Activated CD4-positive, alpha-beta T cell treated with anti-CD3 and anti-CD28 coated beads for 36 hours (primary cell): Measurements from ENCODE around the gene HEPACAM. TPM values are rescaled to one million over a fixed set of nuclear protein-coding genes. Genes with fewer than 3 reads are reported as not detected.

Experiments
- ATAC-seq: fragments of 200-7000 bp; cut with Tn5 transposase; one replicate; pipeline ENCODE4 v1.10.0; 2021; ENCODE audit warnings: mild to moderate bottlenecking, moderate library complexity
- CTCF ChIA-PET: fragments of 350-600 bp; sonication (Branson Sonifier 250); formaldehyde crosslinking; loops from one replicate; lab custom pipeline; 2021; ENCODE audit warnings: antibody characterized with exemption; lab: Charles Lee
- POLR2A ChIA-PET: fragments of 350-600 bp; sonication (Branson Sonifier 250); formaldehyde crosslinking; loops from one replicate; lab custom pipeline; 2021; ENCODE audit warnings: antibody characterized with exemption, inconsistent platforms; lab: Charles Lee
- DNase-seq: peaks from one replicate; pipeline ENCODE4 v3.0.0-alpha.2; 2020
- H3K27ac Mint-ChIP-seq: one replicate; pipeline ENCODE4 v1.8.0; 2021; ENCODE audit warnings: mixed read lengths
- H3K27me3 Mint-ChIP-seq: one replicate; pipeline ENCODE4 v1.8.0; 2021; ENCODE audit warnings: mixed read lengths
- H3K36me3 Mint-ChIP-seq: one replicate; pipeline ENCODE4 v1.8.0; 2021; ENCODE audit warnings: low read depth, mixed read lengths
- H3K4me1 Mint-ChIP-seq: one replicate; pipeline ENCODE4 v1.8.0; 2021; ENCODE audit warnings: mixed read lengths
- H3K4me3 Mint-ChIP-seq: one replicate; pipeline ENCODE4 v1.8.0; 2021; ENCODE audit warnings: mild to moderate bottlenecking, moderate library complexity, mixed read lengths
- H3K9me3 Mint-ChIP-seq: one replicate; pipeline ENCODE4 v1.8.0; 2021; ENCODE audit warnings: low read depth, mixed read lengths
- intact Hi-C, 2 experiments: fragments of 100-400 bp; cut with DNase I in 1 of 2; cut with micrococcal nuclease in 1 of 2; formaldehyde crosslinking; loops; one replicate each; pipeline versions ENCODE4 v1.14.2 to v1.15.1; 2022 to 2024; cut with DNase I, micrococcal nuclease
- total RNA-seq, 2 experiments: library from RNA; stranded (reverse); gene quantifications; one replicate each; pipeline ENCODE4 v1.2.3, GENCODE V29; 2021

The HEPACAM gene
- total RNA-seq, 2 experiments from 2014 or later = not detected

DNA sequence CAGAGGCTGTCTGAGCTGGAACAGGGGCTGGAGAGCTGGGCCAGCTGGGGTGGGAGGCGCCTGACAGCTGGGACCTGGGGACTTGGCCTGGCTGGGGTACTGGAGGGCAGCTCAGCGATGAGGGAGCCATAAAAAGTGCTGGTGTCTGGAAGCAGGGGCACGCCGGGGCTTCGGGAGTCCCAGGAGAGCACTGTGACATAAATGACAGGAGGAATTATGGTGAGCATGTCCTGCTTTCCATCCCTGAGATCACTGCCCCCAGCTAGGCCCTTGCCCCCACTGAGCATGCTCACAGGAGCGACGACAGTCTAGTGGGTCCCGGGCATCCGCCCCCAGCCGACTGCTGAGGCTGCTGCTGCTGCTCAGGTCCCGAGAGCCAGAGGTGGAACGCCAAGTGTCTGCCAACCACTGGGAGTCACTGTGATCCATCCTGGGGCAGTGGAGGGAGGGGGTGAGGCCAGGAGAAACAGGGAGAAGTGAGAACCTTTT lies 44.4 kb downstream of the HEPACAM start:
- ChIA-PET CTCF (interaction anchor here (2.1 kb wide), 1 partner anchor 25 kb away, joined by 12 read pairs; no protein-coding TSS in a partner anchor), POLR2A (no interaction called here)
- H3K36me3 Mint-ChIP-seq = no peaks in the 10 kb centered on the region
- no peaks in the 10 kb centered on the region for H3K27me3 Mint-ChIP-seq
- no peak overlapping the region for H3K4me3 Mint-ChIP-seq
- H3K27ac Mint-ChIP-seq = no peak overlapping the region
- H3K4me1 Mint-ChIP-seq = no peaks in the 10 kb centered on the region
- H3K9me3 Mint-ChIP-seq = no peaks in the 10 kb centered on the region
- no peak for DNase-seq
- intact Hi-C loops = no loop called here
- ATAC-seq = no peak

DNA sequence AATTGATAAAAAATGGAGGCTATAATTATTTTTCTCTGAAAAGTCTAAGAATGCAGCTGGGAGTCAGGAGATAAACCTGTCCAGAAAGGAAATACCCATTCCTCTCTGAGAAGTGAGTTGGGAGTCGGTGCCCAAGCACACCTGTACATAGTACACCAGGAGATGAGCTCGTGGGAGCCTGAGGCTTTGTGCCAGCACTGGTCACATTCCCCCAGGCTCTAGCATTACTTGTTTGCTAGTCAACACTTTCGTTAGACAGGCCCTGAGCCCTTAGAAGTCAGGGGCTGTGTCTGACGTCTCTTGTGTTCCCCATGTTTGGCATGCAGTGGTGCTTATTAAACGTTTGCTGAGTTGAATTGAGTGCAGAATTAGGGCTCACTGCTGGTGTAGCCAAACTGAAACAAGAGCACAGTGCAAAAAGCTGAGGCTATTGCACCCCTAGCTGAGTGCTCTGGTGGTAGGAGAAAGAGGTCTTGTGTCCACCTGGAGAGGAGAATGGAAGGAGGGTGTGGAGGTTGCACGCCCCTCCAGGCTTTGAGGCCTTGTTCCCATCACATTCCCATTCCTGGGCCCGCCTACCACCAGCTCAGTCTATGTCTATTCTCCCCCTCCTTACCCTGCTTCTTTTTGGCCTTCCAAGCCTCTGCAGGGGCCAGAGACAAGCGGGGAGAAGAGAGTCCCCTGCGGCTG lies 45.0 kb downstream of the HEPACAM start:
- ATAC-seq (no peak), DNase-seq (no peak)
- no peak overlapping the region for H3K4me3 Mint-ChIP-seq
- intact Hi-C loops = no loop called here
- H3K4me1 Mint-ChIP-seq = no peaks in the 10 kb centered on the region
- no peaks in the 10 kb centered on the region for H3K36me3 Mint-ChIP-seq
- H3K9me3 Mint-ChIP-seq = no peaks in the 10 kb centered on the region
- no peak overlapping the region for H3K27ac Mint-ChIP-seq
- CTCF ChIA-PET = interaction anchor here (0.6 to 2.1 kb wide), 2 partner anchors 21 to 25 kb away, joined by 3 to 12 read pairs; no protein-coding TSS in a partner anchor
- H3K27me3 Mint-ChIP-seq = peaks cover 3% of the 10 kb centered on the region
- POLR2A ChIA-PET = no interaction called here

DNA sequence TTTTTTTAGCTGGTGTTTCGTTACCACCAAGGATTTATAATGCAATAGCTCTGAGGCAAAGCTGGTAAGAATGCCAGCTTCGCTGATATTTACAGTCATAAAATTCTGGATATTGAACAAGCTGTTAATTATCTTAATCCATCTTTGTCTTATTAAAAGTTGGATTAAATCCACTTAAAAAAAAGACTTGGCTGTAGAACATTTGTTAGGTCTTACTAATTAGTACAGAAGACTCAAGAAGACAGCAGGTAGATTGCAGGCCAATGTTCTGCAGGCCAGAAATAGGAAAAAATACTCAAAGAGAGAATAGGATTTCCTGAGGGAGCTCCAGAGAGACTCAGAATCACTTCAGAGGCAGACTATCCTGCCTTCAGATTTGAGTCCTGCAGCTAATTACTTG lies 45.7 kb downstream of the HEPACAM start:
- no peaks in the 10 kb centered on the region for H3K4me1 Mint-ChIP-seq
- H3K36me3 Mint-ChIP-seq = no peaks in the 10 kb centered on the region
- ATAC-seq = no peak
- no peak overlapping the region for H3K27ac Mint-ChIP-seq
- DNase-seq = no peak
- no peaks in the 10 kb centered on the region for H3K9me3 Mint-ChIP-seq
- CTCF ChIA-PET = interaction anchor here (1.2 to 2.1 kb wide), 2 partner anchors 24 to 221 kb away, joined by 4 to 12 read pairs; no protein-coding TSS in a partner anchor
- POLR2A ChIA-PET = no interaction called here
- intact Hi-C loops = no loop called here
- no peak overlapping the region for H3K4me3 Mint-ChIP-seq
- H3K27me3 Mint-ChIP-seq = peaks cover 3% of the 10 kb centered on the region

DNA sequence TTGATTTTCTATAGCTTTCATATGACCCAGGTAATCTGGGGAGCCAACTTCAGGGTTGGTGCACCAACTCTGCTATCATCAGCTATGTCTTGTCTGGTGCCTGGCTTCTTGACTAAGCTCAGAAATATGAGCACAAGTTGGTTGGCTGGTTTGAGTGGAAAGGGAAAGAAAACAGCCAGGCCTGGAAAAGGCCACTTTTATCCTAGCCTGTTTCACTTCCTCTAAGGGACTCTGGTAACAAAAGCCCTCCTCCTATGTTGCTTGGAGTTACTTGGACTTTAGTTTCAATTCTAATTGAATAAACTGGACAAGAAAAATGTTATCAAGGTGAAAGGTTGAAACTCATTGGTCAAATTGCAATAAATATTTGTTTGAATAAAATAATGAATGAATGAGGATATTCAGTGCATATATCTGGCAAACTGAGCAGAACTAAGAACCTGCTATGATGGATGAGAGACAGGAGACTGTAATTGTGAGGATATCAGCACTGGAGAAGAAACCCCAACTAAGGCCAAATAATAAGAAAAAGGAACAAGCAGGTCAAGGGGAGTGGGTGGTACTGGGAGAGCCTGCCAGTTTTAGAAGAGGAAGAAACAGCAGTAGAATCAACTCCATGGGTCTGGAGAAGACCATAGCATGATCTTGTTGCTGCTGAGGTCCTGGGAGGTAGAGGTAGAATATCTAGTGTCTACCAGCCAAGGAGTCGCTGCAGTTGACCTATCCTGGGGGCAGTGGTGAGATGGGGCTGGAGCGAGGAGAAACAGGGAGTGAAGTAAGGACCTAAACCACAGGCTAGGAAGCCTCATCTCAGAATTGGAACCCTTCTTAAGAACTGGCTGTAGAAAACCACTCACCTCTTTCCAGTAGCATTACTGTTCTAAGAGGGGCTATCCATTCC lies 46.4 kb downstream of the HEPACAM start:
- Mint-ChIP-seq H3K27me3 (peaks cover 3% of the 10 kb centered on the region), H3K4me3 (no peak overlapping the region), H3K36me3 (no peaks in the 10 kb centered on the region), H3K4me1 (no peaks in the 10 kb centered on the region), H3K27ac (no peak overlapping the region), H3K9me3 (no peaks in the 10 kb centered on the region)
- ChIA-PET CTCF (interaction anchor here (0.7 to 1.2 kb wide), 4 partner anchors 11 to 221 kb away, joined by 3 to 6 read pairs (median 4); no protein-coding TSS in a partner anchor), POLR2A (interaction anchor here (0.7 kb wide), 1 partner anchor 1051 kb away, joined by 3 read pairs; no protein-coding TSS in a partner anchor)
- ATAC-seq = no peak
- no peak for DNase-seq
- intact Hi-C loops = no loop called here

DNA sequence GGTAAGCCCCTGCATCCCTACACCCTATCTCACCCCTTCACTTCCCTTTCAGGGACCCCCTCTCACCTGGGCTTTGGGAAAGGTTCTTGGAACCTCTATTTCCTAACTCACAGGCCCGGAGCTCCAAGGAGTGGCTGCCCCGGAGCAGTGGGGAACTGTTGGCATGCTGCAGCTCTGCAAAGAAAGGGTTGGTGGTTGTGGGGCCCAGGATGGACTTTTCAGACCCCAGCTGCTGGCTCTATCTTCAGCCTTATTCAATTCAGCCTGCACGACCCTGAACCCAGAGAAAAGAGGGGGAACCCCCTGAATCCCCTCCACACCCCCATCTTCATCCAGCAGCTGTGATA lies 48.2 kb downstream of the HEPACAM start:
- no peak overlapping the region for H3K27ac Mint-ChIP-seq
- DNase-seq (no peak), ATAC-seq (no peak)
- POLR2A ChIA-PET = interaction anchor here (1.3 kb wide), 1 partner anchor 10 kb away, joined by 3 read pairs; no protein-coding TSS in a partner anchor
- CTCF ChIA-PET = interaction anchor here (1.0 kb wide), 1 partner anchor 21 kb away, joined by 3 read pairs; no protein-coding TSS in a partner anchor
- intact Hi-C loops = no loop called here
- H3K27me3 Mint-ChIP-seq = peaks cover 3% of the 10 kb centered on the region
- H3K36me3 Mint-ChIP-seq = no peaks in the 10 kb centered on the region
- H3K9me3 Mint-ChIP-seq = no peaks in the 10 kb centered on the region
- H3K4me3 Mint-ChIP-seq = no peak overlapping the region
- H3K4me1 Mint-ChIP-seq = no peaks in the 10 kb centered on the region

DNA sequence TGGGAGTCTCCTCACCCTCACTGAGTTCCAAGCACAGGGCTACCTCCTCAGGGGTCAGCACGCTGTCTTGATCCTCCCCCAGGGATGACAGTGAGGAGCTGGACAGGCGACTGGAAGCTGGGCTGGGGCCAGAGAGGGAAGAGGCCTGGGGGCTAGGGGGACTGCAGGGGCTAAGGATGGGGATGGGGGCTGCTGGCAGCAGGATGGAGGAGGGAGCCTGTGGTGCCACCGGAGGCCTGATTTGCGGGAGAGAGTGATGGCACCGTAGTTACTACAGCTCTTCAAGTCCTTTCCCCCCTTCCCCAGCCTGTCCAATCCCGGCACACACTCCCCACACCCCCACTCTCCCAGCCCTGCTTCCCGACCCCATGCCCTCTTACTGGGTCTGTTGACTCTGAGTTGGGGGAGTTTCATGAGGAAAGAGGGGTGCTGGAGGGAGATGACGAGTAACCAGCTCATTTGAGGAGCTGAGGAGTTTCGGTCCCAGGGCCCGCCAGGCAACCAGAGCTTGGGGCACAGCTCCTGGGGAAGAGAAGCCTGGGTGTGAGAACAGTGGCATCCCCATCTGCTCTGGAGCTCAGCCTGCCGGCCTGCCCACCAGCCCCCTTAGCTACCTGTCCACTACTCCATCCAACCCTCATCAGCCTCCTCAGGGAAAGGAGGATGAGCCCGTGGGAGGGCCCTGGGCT lies 48.7 kb downstream of the HEPACAM start:
- H3K27me3 Mint-ChIP-seq = peaks cover 3% of the 10 kb centered on the region
- CTCF ChIA-PET = interaction anchor here (1.0 kb wide), 1 partner anchor 21 kb away, joined by 3 read pairs; no protein-coding TSS in a partner anchor
- POLR2A ChIA-PET = interaction anchor here (1.3 kb wide), 1 partner anchor 9 kb away, joined by 3 read pairs; no protein-coding TSS in a partner anchor
- no peak overlapping the region for H3K27ac Mint-ChIP-seq
- no peak overlapping the region for H3K4me3 Mint-ChIP-seq
- H3K9me3 Mint-ChIP-seq = no peaks in the 10 kb centered on the region
- intact Hi-C loops = no loop called here
- no peaks in the 10 kb centered on the region for H3K36me3 Mint-ChIP-seq
- H3K4me1 Mint-ChIP-seq = no peaks in the 10 kb centered on the region
- ATAC-seq (no peak), DNase-seq (no peak)

DNA sequence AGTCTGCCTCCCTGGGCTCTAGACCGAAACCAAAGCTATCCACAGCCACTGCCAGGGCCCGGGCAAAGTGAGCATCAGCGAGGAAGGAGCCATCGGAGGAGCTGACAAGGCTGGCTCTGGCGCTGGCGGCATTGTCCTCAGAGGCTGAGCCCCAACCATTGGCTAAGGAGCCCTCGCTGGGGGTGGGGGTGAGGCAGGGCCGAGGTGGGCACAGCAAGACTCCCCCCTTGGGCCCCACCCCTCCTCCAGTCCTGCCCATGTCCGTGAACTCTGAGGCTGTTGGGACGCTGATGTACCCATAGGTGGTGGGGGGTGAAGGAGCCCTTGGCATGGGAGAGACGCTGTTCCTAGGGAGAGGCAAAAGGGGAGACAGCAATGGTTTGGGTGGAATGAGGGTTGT lies 49.4 kb downstream of the HEPACAM start:
- Mint-ChIP-seq H3K4me3 (no peak overlapping the region), H3K27ac (no peak overlapping the region), H3K4me1 (no peaks in the 10 kb centered on the region), H3K27me3 (peaks cover 3% of the 10 kb centered on the region), H3K36me3 (no peaks in the 10 kb centered on the region), H3K9me3 (no peaks in the 10 kb centered on the region)
- intact Hi-C loops = no loop called here
- ChIA-PET POLR2A (interaction anchor here (1.3 kb wide), 1 partner anchor 8 kb away, joined by 3 read pairs; no protein-coding TSS in a partner anchor), CTCF (no interaction called here)
- DNase-seq = no peak
- ATAC-seq = no peak

DNA sequence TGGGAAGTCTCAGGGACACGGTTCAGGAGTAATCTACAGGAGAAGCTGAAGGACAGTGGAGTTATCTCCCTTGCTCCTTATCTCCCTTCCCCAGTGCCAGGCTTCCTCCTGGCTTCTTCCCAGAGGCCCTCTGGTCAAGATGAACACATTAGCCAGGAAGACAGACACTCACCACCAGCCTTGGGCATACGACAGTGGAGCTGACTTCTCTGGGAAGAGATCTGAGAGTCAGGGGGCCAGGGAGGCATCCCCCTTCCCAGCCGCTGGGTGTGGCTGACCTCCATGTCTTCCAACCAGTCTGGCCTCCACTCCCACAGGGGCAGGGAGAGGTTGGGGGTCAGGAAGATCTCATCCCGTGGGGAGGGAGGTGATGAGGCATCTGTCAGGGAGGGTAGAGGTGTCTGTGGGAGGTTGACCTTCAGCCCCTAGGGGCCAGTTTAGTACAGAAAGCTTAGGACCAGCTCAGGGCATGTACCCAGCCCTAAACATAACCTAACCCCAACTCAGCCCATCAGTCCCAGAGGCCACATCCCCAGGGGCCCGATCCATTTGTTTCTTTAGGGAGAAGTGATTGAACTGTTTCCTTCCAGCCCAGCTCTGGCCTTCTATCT lies 50.9 kb downstream of the HEPACAM start:
- no peak for DNase-seq
- CTCF ChIA-PET = interaction anchor here (0.6 kb wide), 1 partner anchor 46 kb away, joined by 3 read pairs; no protein-coding TSS in a partner anchor
- POLR2A ChIA-PET = no interaction called here
- Mint-ChIP-seq H3K27ac (no peak overlapping the region), H3K9me3 (no peaks in the 10 kb centered on the region), H3K27me3 (peaks cover 3% of the 10 kb centered on the region), H3K4me1 (peaks cover 1% of the 10 kb centered on the region), H3K36me3 (no peaks in the 10 kb centered on the region), H3K4me3 (no peak overlapping the region)
- intact Hi-C loops = no loop called here
- ATAC-seq = no peak

DNA sequence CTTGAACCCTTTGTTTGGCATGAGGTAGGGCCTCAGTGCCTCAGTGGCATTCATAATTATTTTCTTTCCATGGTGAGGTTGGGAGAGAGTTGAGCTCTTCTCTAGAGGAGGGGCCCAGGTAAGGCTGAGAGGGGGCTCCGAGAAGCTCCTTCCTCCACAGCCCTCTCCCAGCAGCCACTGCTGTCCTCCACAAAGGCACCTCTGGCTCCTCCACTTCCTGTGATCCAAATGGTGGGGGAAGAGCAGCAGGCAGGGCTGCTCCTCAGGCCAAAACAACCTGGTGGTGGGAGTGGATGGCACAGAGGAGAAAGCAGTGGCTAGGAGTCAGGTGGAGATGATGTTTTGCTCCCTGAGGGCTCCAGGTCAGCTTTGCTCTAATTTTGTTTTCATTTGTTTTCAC lies 51.5 kb downstream of the HEPACAM start:
- H3K36me3 Mint-ChIP-seq = no peaks in the 10 kb centered on the region
- H3K4me3 Mint-ChIP-seq = no peak overlapping the region
- H3K27ac Mint-ChIP-seq = no peak overlapping the region
- intact Hi-C loops = no loop called here
- DNase-seq (no peak), ATAC-seq (no peak)
- ChIA-PET POLR2A (no interaction called here), CTCF (interaction anchor here (0.6 kb wide), 1 partner anchor 45 kb away, joined by 3 read pairs; no protein-coding TSS in a partner anchor)
- peaks cover 3% of the 10 kb centered on the region for H3K27me3 Mint-ChIP-seq
- peaks cover 2% of the 10 kb centered on the region for H3K4me1 Mint-ChIP-seq
- H3K9me3 Mint-ChIP-seq = no peaks in the 10 kb centered on the region

DNA sequence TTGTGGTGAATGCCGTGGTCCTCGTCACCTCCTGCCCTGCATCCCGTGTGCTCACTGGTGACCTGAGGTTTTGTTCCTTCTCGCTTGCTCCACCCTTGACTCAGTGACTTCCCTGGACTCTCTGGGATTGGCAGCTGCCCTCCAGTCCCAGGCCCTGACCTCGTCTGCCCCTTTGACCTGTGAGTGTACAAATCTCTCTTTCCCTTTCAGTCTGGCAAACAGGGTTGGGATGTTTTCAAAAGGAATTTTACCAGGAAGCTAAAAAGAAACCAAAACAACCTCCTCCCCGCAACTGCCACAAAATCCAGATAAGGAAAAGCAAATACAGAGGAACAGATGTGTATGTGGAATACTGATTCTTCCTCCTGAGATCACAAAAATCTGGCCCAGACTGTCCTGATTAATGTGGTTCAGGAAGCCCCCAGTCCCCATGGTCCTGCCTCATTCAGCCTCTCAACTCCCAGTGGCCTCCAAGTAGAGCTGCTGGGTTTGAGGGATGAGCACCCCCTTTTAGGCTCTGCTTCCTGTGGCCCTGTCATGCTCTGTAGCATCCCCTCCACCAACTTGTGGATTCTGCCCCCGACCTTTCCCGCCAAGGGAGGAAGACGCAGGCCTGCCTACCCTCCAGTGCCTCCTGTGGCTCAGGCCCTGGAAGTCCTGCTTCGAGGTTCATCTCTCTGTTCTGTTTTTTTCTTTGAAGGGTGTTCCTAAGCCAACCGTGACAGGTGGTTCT lies 53.3 kb downstream of the HEPACAM start:
- CTCF ChIA-PET = interaction anchor here (0.8 to 1.6 kb wide), 5 partner anchors 9 to 120 kb away, joined by 3 to 7 read pairs (median 4); no protein-coding TSS in a partner anchor

More for the DNA sequence above, 53.3 kb downstream of the HEPACAM start:
- Mint-ChIP-seq H3K27ac (no peak overlapping the region), H3K4me1 (peaks cover 6% of the 10 kb centered on the region), H3K4me3 (no peak overlapping the region), H3K36me3 (no peaks in the 10 kb centered on the region), H3K9me3 (no peaks in the 10 kb centered on the region), H3K27me3 (peaks cover 3% of the 10 kb centered on the region)
- intact Hi-C loops = no loop called here
- POLR2A ChIA-PET = interaction anchor here (0.6 kb wide), 1 partner anchor 17 kb away, joined by 3 read pairs; the partner anchor contains the start of gene ROBO3
- DNase-seq (no peak), ATAC-seq (no peak)
